BJ (cell line): ENCODE results near the gene PPP6R1. TPM values are rescaled to one million over a fixed set of nuclear protein-coding genes. Genes with fewer than 3 reads are reported as not detected.

ENCODE experiments used
- CTCF ChIA-PET: fragments of 350-600 bp; formaldehyde crosslinking; extraction: SDS; loops from one replicate; lab custom pipeline; 2021; ENCODE audit warnings: antibody characterized with exemption, inconsistent platforms; lab: Yijun Ruan, JAX
- POLR2A ChIA-PET: fragments of 300-600 bp; sonication (Branson Sonifier 250); formaldehyde crosslinking; extraction: SDS; loops from one replicate; lab custom pipeline; 2021; ENCODE audit warnings: antibody characterized with exemption; lab: Charles Lee
- DNase-seq: peaks from one replicate; pipeline ENCODE4 v3.0.0-alpha.2; 2011; ENCODE audit warnings: low read depth
- H3K27me3 ChIP-seq: 2 replicates; pipeline ENCODE4 v1.6.0; 2011; ENCODE audit warnings: low read length; ENCODE audit not compliant: control insufficient read depth, insufficient read depth
- H3K36me3 ChIP-seq: 2 replicates; pipeline ENCODE4 v1.5.1; 2011; ENCODE audit warnings: low read length; ENCODE audit not compliant: control insufficient read depth, insufficient read depth
- H3K4me3 ChIP-seq: 2 replicates; pipeline ENCODE4 v1.5.1; 2011; ENCODE audit warnings: low read depth, mild to moderate bottlenecking, control low read depth, low read length
- polyA plus RNA-seq: library from polyadenylated mRNA; depleted of rRNA; stranded (reverse); fragments of >200 nt; gene quantifications from 2 replicates; pipeline ENCODE4 v1.2.3, GENCODE V29; 2011
- TF ChIP-seq, protein P1 (sequence below): IDR thresholded peaks from 2 replicates; pipeline ENCODE4 v1.5.1; 2011; ENCODE audit warnings: low read depth, mild to moderate bottlenecking, control low read depth, inconsistent platforms, low read length, moderate library complexity; ENCODE audit not compliant: insufficient read depth

The PPP6R1 gene
- polyA plus RNA-seq, 1 experiment, result 42.5 TPM

DNA sequence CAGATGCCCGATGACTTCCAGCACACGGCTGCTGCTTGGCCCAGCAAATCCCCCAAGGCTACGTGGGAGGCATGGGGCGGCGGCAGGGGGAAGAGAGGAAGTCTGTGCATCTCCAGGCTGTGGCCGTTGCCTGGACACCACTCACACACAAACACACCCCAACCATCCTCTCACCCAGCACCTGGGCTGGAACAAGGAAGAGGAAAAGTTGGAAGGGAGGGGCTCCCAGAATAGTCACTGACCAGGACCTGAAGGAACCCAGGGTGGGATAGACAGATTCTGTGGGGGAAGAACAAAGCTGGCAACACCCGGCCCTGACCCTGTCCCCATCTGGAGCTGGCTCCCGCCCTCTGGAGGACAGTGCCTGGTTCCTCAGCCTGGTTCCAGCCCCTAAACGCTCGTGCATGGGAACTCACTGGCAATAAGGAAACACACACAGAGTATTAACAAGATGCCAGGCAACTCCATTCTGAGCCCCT is 11.2 kb downstream of the PPP6R1 start:
- ChIA-PET CTCF (no interaction called here), POLR2A (no interaction called here)
- Histone ChIP-seq H3K4me3 (no peak overlapping the region), H3K36me3 (peaks cover 24% of the 10 kb centered on the region), H3K27me3 (no peaks in the 10 kb centered on the region)
- TF ChIP-seq, protein P1, sequence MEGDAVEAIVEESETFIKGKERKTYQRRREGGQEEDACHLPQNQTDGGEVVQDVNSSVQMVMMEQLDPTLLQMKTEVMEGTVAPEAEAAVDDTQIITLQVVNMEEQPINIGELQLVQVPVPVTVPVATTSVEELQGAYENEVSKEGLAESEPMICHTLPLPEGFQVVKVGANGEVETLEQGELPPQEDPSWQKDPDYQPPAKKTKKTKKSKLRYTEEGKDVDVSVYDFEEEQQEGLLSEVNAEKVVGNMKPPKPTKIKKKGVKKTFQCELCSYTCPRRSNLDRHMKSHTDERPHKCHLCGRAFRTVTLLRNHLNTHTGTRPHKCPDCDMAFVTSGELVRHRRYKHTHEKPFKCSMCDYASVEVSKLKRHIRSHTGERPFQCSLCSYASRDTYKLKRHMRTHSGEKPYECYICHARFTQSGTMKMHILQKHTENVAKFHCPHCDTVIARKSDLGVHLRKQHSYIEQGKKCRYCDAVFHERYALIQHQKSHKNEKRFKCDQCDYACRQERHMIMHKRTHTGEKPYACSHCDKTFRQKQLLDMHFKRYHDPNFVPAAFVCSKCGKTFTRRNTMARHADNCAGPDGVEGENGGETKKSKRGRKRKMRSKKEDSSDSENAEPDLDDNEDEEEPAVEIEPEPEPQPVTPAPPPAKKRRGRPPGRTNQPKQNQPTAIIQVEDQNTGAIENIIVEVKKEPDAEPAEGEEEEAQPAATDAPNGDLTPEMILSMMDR, result no peak
- DNase-seq, result peak; percentile 35

DNA sequence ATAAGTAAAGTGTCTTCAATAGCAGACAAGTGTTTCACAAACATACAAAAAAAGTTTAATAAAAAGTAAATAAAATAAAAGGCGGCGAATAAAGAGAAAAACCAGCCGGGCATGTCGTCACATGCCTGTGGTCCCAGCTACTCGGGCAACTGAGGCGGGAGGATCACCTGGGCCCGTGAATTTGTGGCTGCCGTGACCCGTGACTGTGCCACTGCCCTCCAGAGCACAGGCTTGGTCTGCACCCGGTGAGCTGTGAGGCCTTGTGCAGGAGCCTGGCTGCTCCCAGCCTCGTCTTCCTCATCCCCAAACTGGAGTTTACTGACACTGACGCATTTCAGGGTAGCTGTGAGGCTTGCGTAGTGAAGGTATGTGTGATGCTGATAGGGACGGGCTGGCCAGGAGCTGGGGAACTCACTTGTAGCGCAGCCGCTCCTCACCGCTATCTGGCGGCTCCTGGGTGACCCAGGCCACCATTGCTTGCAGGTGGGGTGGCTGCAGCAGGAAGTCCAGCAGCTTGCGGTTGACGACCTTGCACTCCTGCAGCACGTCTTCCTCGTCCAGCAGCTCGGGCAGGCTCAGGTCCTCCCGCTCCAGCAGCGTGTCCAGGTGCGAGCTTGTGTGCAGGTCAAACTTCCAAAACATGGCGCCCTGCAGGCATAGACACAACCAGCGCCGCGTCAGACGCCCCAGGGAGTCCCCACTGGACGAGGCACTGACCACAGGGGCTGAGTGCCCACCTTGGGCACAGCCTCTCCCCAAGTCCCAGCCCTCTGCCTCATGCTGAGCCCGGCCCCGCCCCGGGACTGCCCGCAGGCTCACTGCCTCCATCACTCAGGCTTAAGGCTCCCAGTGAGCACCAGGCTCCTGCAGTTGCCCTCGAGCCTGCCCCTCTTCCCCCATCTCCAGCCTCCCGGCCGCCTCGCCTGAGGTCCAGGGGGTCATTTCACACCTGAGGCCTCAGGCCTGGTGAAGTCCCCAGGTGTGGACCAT is 12.1 kb downstream of the PPP6R1 start:
- Histone ChIP-seq H3K4me3 (no peak overlapping the region), H3K27me3 (no peaks in the 10 kb centered on the region), H3K36me3 (peaks cover 31% of the 10 kb centered on the region)
- TF ChIP-seq, protein P1, result no peak
- POLR2A ChIA-PET, result no interaction called here
- no peak for DNase-seq
- CTCF ChIA-PET, result interaction anchor here (0.6 to 0.9 kb wide), 3 partner anchors 11 to 106 kb away, joined by 3 read pairs; no protein-coding TSS in a partner anchor

DNA sequence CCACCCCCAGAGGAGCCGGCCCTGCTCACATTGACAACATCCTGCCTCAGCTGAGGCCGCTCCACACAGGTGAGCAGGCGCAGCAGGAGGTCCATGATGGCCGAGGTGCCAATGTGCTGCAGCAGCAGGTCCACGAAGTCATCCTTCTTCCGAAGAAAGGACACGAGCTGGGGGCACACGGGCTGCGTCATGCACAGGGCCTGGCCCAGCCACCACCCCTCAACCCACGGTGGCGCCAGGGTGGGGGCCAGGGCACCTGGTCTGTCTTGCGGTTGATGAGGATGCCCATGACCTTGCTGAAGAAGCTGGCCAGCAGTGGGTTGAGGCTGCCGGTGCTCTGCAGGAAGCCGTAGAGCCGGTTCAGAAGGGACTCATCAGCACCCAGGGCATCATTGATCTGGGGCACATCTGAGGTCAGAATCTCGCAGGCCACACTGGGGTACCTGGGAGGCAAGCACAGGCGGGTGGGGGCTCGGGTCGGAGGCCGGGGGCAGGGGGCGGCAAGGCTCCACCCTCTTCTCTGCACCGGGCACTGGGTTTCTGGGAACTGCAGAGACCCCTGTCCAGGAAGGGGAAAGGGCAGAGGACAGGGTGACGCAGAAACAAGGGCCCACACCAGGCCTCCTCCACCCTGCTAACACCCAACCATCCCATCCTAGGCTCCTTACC is 13.4 kb downstream of the PPP6R1 start:
- ChIA-PET CTCF (interaction anchor here (0.9 to 1.7 kb wide), 2 partner anchors 9 to 104 kb away, joined by 3 to 4 read pairs; no protein-coding TSS in a partner anchor), POLR2A (no interaction called here)

DNA sequence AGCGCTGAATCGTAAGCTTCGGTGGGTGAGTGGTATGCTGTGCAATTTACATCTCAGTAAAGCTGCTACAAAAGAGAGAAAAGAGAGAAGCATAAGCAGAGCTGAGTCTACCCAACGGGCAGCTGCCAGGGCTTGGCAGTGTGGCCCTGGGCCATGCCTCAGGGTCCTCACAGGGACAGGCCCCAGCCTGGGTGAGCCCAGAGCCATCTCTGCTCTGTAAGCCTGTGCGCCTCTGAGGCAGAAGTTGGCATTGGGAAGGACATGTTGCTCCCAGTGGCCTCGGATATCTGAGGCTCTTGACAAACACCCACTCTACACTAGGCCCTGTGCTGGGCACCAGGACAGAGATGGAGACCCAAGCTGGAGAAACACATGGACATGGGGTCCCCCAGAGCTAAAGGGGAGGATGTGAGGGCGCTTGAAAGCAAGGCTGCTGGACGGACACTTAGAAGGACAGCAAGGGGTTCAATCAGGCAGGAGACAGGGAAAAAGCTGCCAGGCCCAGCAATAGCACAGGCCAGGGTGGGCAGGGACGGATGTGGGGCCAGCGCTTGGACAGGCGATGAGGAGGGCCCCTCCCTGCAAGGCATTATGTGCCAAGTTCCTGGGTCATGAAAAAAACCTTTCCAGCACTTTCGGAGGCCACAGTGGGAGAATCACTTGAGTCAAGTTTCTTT is 14.7 kb downstream of the PPP6R1 start:
- Histone ChIP-seq H3K27me3 (no peaks in the 10 kb centered on the region), H3K36me3 (peaks cover 53% of the 10 kb centered on the region), H3K4me3 (no peak overlapping the region)
- CTCF ChIA-PET, result interaction anchor here (1.7 kb wide), 1 partner anchor 10 kb away, joined by 4 read pairs; no protein-coding TSS in a partner anchor
- TF ChIP-seq, protein P1, result no peak
- DNase-seq, result no peak
- POLR2A ChIA-PET, result no interaction called here

More for the DNA sequence above, 13.4 kb downstream of the PPP6R1 start:
- Histone ChIP-seq H3K27me3 (no peaks in the 10 kb centered on the region), H3K36me3 (peaks cover 41% of the 10 kb centered on the region), H3K4me3 (no peak overlapping the region)
- TF ChIP-seq, protein P1, result no peak
- no peak for DNase-seq
